Fibroblast of peridontal ligament (primary cell): ENCODE measurements around the gene INSC.

Experiments
- DNase-seq: peaks from one replicate; pipeline ENCODE4 v3.0.0-alpha.2; 2010; ENCODE audit errors: extremely low read depth

Gene INSC

DNA sequence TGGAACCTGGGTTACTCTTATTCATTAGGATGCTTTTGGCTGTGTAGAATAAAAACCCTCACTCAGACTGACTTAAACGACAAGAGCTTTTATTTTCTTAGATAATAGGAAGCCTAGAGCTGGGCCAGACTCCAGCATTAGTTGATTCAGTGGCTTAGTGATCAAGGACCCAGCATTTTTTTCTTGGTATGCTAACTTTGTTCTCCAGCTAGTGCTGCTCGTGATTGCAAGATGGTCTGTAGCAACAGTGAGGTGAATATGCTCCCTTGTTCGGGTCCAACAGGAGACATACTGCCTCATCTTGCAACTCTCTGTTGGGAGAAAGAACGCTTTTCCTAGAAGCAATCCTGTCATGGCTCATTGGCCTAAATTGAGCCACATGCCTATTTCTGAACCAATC, 33.4 kb downstream of the INSC start:
- DNase-seq, result peak; percentile 72

GRCh38 chr11:15149050-15149449, 34.3 kb downstream of the INSC start:
- DNase-seq, result no peak

DNA sequence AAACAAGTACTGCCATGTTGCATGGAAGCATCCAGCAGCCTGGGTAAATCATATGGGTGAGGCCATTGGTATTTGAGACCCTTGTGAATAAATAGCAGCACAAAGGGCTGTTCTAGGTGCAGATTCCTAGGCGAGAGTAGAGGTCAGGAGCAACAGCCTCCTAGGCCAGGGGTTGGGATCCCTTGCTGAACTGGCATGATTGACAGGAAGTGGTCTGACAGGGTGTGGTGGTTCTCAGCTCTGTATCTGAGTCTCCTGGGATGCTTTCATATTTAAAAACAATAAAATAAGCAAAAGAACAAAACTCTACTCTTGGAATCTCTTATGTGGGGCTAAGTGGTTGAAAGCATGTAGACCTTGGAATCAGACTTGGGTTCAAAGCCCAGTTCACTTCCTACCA, 35.8 kb downstream of the INSC start:
- DNase-seq, result no peak

- peak; percentile 78 for DNase-seq
These were observed 38.5 kb downstream of the INSC start for GRCh38 chr11:15153231-15153630.

DNA sequence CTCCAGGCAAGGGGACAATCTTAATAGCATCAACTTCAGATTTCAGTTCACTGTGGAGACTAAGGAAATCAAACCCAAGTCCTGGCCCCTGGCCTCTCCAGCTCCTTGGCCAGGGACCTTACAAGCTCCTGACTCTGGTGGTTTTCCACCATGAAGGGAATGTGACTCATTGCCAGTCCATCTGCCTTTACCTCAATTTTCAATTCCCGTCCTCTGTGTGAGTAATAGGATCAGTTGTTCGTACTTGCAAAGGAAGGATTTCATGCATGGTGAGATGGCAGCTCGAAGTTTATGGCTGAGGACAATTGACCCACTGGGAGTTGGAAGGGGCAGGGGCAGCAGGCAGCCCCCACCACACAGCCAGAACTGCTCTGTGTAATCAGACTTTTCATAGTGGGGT, 42.5 kb downstream of the INSC start:
- peak; percentile 94 for DNase-seq

- DNase-seq, result peak; percentile 27
These were observed 42.9 kb downstream of the INSC start for GRCh38 chr11:15157606-15158137.

DNA sequence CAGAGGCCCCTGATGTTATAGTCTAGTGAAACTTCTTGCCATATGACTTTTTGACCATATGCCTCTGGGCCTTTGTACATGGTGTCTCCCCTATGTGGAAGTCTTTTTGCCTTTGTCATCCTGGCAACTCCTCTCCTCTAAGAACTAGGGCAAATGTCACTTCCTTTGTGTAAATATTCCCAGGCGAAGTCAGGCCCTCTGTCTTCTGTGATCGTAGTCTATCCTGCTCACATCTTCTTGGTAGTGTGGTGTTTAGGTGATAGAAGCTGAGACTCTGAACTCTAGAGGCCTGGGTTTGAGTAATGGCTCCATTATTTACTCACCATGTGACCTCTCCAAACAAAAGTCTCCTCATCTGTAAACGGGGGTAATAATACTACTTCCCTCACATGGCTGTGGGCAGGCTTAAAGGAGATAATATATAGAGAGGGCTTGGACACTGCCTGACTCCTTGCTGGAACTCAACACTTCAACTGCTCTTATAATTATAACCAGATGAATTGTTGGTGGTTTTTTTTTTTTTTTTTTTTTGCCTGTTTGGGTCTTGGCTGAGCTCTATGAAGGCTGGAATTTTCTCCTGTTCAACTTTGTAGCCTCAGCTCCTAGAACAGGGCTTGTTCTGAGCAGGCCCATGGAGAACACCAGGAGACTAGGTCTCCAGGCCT, 43.8 kb downstream of the INSC start:
- peak; percentile 85 for DNase-seq

DNA sequence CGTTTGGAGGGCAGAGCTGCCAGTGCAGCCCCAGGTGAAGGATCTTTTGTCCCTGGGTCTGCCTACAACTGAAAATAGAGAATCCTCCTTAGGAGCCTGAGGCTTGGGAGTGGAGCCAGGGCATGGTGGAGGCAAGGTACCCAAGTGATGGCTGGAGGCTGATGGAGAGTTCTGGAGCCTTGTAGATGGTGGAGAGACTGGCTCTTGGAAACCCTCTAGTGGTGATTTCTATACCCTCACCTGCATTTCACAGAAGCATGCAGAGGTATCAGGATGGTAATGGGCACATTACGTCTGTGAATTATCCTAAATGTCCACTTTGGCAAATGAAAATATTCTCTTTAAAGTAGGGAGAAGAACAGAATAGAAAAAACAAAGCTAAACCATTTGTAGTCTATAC, 44.4 kb downstream of the INSC start:
- DNase-seq, result peak; percentile 62

DNA sequence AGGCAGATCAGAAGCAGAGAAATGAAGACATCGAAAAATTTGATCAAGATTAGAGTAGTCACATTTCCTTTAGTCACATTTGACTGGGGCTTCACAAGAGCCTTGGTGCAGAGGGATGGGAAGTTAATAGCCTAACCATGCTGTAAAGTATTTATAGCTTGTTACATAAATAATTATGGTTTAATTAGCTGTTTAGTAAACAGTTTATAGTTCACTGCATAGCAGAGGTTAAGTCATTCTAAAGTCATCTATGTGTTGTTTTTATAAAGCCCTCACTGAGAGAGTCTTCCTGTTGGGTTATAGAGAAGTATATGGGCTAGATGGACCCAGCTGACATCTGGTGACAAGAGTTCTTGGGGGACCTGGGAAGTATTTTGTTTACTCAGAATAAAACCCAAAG, 47.1 kb downstream of the INSC start:
- DNase-seq, result no peak

GRCh38 chr11:15163136-15163535, 48.4 kb downstream of the INSC start:
- peak; percentile 54 for DNase-seq

- DNase-seq, result peak; percentile 61
These were observed 51.5 kb downstream of the INSC start for GRCh38 chr11:15166204-15166603.

DNA sequence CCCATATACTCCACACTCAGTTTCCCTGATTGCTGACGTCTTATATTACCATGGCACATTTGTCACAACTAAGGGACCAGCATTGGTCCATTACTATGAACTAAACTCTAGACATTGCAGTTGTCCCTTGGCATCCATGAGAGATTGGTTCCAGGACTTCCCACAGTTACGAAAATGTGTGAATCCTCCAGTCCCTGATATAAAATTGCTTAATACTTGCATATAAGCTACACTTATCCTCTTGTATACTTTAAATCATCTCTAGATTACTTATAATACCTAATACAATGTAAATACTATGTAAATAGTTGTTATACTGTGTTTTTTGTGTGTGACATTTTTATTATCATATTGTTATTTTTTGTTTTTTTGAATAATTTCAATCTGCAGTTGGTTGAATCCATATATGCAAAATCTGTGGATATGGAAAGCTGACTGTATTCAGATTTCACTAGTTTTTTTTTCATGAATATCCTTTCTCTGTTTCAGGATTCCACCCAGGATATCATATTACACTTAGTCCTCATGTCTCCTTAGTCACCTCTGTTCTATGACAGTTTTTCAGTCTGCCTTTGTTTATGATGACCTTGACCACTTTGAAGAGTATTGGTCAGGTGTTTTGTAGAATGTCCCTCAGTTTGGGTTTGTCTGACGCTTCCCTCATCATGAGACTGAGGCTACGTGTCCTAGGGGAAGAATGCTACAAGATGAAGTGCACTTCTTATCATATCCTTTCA, 55.3 kb downstream of the INSC start:
- no peak for DNase-seq

DNA sequence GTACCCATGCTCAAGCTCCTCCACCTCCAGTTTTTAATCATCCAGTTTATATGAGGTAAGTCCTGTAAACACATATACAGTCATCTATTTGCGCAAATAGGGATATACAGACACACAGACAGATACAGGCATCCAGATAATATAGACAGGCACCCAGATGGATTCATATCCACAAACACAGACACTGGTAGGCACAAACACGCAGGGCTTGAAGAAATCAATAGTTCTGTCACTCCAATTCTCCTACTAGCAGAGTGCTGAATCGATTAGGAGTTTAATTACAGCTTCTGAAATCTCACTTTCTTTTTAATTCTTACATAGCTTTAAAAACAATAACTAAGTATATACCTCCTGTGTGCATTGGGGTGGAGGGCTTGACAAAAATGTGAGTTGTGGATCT, 56.0 kb downstream of the INSC start:
- DNase-seq, result no peak

GRCh38 chr11:15171956-15172355, 57.2 kb downstream of the INSC start:
- DNase-seq, result no peak

DNA sequence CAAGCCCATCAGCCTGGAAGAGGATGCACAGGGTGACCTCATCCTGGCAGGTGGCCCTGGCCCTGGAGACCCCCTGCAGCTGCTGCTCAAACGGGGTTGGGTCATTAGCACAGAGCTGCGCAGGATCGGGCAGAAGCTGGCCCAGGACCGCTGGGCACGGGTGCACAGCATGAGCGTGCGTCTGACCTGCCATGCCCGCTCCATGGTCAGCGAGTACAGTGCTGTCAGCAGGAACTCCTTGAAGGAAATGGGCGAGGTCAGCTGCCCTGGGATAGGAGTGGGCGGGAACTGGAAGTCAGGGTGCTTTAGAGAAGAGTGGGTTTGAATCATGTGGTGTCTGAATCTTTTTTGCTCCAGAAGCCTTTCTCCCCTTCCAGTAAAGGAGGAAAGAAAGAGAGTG, 61.1 kb downstream of the INSC start:
- DNase-seq, result no peak

DNA sequence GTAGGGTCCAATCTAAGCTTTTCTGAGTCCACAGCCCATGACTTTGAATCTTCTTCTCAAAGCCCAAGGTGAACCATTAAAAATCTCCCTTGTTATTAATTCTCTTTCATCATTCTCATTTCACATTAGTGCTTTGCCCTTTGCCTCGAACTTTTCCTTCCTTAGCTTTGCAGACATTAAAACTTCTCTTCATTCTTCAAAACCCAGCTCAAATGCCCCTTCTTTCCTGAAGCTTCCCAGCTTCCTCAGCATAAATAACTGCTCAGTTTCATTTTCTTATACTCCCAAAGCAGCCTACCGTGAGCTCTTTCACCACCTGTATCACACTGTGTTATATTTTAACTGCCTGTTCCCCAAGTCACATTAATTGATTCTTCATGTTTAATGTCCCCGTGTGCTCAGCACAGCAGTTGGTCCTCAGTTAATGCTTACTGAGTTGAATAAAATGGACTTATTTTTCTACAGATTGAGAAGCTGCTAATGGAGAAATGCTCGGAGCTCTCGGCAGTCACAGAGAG, 62.0 kb downstream of the INSC start:
- DNase-seq, result no peak

GRCh38 chr11:15177491-15177890, 62.8 kb downstream of the INSC start:
- no peak for DNase-seq

DNA sequence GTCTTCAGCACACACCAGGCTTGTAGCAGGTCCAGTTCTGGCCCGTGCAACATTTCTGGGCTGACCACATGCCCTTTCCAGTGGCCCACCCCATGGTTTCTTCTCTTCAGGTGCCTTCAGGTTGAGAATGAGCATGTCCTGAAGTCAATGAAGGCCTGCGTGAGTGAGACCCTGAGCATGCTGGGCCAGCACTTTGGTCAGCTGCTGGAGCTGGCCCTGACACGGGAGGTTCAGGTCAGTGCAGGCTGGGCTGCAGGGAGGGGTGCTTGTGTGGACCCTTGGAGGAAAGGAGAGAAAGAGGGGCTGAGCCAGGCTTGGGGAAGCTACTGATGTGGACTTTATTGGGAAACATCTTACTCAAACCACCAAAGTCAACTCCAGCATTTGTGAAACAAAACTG, 63.5 kb downstream of the INSC start:
- no peak for DNase-seq

GRCh38 chr11:15179167-15179566, 64.4 kb downstream of the INSC start:
- peak; percentile 93 for DNase-seq

DNA sequence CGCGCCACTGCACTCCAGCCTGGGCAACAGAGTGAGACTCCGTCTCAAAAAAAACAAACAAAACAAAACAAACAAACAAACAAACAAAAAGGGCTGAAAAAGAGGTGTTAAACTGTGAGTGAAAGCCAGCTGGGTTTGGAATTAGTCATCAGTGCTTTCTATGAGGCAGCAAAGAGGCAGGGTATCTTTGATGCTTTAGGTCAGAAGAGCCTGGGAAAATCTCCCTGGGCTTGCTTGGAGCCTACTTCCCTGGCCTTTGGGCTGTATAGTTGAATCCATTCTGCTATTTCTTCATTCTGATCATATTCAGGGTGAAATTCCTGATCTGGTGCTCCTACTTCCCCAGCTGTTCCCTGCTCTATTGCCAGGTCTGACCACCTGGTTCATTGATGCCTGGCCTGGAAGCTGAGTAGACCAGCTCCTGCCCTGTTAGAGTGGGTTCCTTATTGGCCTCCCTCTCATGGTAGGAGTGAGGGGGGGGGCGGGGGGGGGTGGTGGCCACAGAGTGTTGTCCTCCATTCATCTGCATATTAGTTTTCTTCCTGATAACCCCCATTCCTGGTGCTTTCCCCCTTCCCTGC, 65.6 kb downstream of the INSC start:
- peak; percentile 63 for DNase-seq

- no peak for DNase-seq
These were observed 67.6 kb downstream of the INSC start for GRCh38 chr11:15182372-15182771.

DNA sequence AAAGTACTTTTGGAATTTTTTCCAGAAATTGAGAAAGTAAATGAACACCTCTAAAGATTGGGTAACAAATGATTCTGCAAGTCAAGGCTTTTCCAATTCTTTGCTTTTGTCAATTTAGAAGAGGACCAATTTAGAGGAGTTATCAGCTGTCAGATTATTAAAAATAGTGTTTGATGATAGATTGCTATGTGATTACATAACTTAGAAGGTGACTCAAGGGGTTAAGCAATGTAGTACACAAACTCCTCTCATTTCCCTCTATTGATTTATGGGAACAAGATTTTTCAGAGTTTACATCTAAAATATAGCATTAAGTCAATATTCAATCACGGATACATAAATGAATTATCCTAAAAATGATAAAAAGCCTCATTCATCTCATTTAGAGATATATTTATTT, 70.3 kb downstream of the INSC start:
- no peak for DNase-seq

- DNase-seq, result peak; percentile 36
These were observed 71.4 kb downstream of the INSC start for GRCh38 chr11:15186146-15186545.
